ENCODE results near the gene MED20. TPM values are rescaled to one million over a fixed set of nuclear protein-coding genes. Genes with fewer than 3 reads are reported as not detected.

MED20 gene, protein sequence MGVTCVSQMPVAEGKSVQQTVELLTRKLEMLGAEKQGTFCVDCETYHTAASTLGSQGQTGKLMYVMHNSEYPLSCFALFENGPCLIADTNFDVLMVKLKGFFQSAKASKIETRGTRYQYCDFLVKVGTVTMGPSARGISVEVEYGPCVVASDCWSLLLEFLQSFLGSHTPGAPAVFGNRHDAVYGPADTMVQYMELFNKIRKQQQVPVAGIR
- 22.4 and 23.3 TPM in 2 replicates for total RNA-seq

DNA sequence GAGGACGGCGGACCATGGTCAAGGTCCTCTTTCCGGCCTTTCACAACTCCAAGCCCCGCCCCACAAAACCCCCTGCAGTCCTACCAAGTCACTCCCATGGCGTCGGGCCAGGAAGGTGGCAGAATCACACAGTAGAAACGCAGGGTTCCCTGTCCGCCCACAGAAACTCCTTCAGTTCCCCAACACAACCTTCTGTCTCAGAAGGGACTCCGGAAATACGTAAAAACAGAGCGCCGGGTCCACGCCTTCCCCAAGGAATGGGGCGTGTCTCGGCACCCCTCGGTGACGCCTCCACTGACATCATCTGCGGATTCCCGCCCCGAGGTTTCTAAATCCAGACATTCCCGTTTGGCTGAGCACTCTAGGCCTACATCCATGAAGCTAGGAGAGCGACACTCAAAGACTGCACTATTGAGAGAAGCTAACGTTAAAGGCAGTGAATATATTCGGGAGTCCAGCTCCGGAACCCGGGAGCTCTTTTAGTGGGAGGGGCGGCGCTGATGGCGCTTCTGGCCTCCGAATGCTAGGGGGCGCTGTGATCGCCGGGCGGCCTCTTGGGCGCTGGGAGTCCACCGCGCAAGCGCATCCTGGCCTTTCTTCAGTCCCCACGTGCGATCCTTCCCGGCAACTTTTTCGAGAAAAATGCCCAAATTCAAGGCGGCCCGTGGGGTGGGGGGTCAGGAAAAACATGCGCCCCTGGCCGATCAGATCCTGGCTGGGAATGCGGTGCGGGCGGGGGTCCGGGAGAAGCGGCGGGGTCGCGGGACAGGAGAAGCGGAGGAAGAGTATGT, at the start of gene MED20, which contains the start of gene BYSL:
Gene MED20, minus strand, starts transcription at position 219 of the 791 bp plus-strand sequence. Its CDS starts 121 bp downstream, at position 98.
Gene BYSL, plus strand, starts transcription at position 579 of the 791 bp plus-strand sequence. Its CDS starts 64 bp downstream, at position 643.

DNA sequence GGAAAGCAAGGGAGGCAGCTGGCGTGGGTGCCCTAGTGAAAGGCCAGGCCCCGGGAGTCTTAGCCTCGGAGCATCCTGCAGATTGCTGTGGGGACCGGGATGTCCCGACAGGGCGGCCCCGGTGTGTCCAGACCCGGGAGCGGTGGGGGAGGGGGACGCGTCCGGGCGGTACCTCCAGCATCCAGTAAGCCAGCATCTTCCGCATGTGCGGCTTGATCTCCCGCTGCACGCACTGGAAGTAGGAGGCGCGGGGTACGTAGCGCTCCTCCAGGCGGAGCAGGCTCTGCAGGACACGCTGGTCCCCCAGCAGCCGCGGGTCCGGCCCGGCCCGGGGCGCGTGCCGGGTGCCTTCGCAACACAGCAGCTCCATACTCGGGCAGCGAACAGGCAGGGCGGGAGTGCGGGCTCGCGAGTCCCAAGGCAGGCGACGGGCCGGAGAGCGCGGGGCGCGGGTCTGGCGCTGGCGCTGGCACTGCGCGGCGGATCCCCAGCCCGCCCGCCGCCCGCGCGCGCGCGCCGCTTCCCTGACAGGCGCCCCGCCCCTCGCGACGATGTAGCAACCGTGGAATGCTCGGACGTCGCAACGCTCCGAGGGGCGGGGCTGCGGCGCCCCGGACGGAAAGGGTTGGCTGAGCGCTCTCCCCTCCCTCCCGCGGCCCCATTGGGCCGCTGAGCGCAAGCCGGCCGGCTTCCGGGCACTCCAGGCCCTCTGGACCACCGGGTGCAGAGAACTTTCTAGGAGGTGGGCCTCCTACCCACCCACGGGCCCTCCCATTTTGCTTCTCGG, 20.5 kb upstream of the MED20 start, which contains the start of gene CCND3:
Gene CCND3, minus strand, starts transcription at position 529 of the 787 bp plus-strand sequence. Its CDS starts 159 bp downstream, at position 370.

DNA sequence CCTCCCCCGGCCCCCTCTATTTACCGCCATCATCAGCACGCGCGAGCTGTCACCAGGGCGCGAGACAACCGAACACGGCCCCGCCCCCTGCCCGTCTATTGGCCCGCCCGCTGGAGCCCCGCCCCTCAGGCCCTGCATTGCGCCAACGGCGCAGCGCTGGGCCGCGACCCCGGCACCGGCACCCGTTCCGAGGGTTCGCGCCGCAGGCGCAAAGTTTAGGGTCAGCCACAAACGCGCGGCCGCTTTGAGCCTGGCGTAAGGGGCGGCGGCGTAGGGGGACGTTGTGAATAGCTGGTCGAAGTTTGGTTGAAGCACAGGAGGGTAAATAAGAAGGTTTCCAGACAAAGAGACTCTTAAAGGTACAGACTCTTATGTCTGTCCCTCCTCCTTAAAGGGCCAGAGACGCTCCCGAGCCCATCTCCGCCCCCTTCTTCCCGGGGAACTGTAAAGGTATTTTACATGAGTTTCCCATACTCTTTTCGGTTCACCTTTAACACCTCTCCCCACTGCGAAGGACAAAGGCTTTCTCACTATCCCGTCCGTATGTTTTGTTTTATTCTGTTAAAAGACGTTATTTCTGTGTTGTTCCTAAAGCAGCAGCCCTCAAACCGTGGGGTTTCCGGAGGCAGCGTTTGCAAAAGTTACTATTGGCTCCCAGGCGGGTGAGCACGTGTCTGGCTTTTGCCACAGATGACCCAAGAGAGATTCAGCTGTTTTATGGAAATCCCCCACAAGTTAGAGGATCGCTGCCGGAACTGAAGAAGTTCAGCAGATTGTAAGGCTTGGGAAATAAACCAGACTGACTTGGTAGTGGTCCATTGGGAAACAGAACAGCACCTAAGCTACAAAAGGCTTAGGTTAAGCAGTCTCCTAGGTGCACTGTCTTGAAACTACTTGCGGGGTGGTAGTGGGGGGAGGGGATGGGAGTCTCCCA, 25.4 kb downstream of the MED20 start, which contains the start of gene USP49:
Gene USP49, minus strand, starts transcription at position 76 of the 934 bp plus-strand sequence. CDS start 88,392 bp downstream, outside the sequence.

Other genes starting within 250 kb of the MED20 start
- 2.5 and 3.4 TPM in 2 replicates for gene TFEB, start 185.5 kb downstream of the MED20 start, total RNA-seq
- gene PGC, start 173.7 kb downstream of the MED20 start, total RNA-seq: not detected in 2 replicates
- 0.66 and 1.1 TPM in 2 replicates for gene FRS3, start 141.2 kb downstream of the MED20 start, total RNA-seq
- gene PRICKLE4, start 140.4 kb downstream of the MED20 start, total RNA-seq: 0.12 and 0.26 TPM in 2 replicates
- 48.1 and 66.3 TPM in 2 replicates for gene TOMM6, start 133.4 kb downstream of the MED20 start, total RNA-seq
- 1.3 and 2.1 TPM in 2 replicates for gene USP49, start 25.8 kb downstream of the MED20 start, total RNA-seq
- gene BYSL, start 360 bp upstream of the MED20 start, total RNA-seq: 10.6 and 21.0 TPM in 2 replicates
- 18.8 and 28.5 TPM in 2 replicates for gene CCND3, start 20.7 kb upstream of the MED20 start, total RNA-seq
- 7.7 and 12.1 TPM in 2 replicates for gene TAF8, start 129.4 kb upstream of the MED20 start, total RNA-seq
- 0.13 and 0.31 TPM in 2 replicates for gene C6orf132, start 221.5 kb upstream of the MED20 start, total RNA-seq